Gastroesophageal sphincter (tissue), 3 donors: Measurements from ENCODE around the gene FCHO1.

ENCODE experiments used
- CTCF ChIP-seq, 4 experiments: fragments of 200-600 bp in 2 of 4; fragments of 450-650 bp in 2 of 4; sonication (generic) in 1 of 4; IDR thresholded peaks; one replicate each; pipeline ENCODE4 v1.5.1; 2017 to 2019; ENCODE audit warnings: antibody characterized with exemption in 4 of 4, mild to moderate bottlenecking in 2 of 4, moderate library complexity in 2 of 4
- POLR2AphosphoS5 ChIP-seq: sonication (generic); formaldehyde crosslinking; IDR thresholded peaks from one replicate; pipeline ENCODE4 v1.6.1; 2017; ENCODE audit warnings: antibody characterized with exemption

- TF ChIP-seq POLR2AphosphoS5: no peak
- no peak for TF ChIP-seq CTCF (IDR thresholded peaks at IDR 0.05)
These were observed 7.2 kb upstream of the FCHO1 start for GRCh38 chr19:17743874-17744580.
